AML-193 (cell line): ENCODE results near the gene ZCWPW1.

Experiments used
- DNase-seq, 2 experiments: peaks; one replicate each; lab custom pipeline; 2025; lab: John Stamatoyannopoulos, UW

The ZCWPW1 gene

DNA sequence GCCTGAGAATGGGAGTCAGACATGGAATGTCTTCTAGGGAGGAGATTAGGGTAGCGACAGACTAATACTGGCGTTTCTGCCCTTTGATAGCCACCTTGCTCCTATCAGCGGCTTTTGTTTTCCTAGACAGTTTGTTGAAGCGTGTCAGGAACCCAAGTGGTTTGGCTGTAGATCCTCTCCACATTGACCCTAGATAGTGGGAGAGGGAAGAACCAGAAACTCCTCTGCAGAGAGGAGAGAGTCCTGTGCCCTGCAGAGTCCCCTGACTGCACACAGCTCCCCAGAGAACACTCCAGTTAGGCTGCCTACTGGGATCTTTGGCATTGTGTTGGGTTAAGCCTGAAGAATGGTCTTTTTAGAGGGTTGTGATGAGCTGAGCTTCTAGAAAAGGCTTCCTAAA, 3.5 kb upstream of the ZCWPW1 start:
- DNase-seq, result no peak

DNA sequence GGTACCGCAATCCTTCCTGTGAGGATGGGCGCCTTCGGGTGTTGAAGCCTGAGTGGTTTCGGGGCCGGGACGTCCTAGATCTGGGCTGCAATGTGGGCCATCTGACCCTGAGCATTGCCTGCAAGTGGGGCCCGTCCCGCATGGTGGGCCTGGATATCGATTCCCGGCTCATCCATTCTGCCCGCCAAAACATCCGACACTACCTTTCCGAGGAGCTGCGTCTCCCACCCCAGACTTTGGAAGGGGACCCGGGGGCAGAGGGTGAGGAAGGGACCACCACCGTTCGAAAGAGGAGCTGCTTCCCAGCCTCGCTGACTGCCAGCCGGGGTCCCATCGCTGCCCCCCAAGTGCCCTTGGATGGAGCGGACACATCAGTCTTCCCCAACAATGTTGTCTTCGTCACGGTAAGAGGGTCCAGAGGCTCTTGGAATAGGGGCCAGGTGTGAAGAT, 2.8 kb upstream of the ZCWPW1 start:
- DNase-seq, result no peak

DNA sequence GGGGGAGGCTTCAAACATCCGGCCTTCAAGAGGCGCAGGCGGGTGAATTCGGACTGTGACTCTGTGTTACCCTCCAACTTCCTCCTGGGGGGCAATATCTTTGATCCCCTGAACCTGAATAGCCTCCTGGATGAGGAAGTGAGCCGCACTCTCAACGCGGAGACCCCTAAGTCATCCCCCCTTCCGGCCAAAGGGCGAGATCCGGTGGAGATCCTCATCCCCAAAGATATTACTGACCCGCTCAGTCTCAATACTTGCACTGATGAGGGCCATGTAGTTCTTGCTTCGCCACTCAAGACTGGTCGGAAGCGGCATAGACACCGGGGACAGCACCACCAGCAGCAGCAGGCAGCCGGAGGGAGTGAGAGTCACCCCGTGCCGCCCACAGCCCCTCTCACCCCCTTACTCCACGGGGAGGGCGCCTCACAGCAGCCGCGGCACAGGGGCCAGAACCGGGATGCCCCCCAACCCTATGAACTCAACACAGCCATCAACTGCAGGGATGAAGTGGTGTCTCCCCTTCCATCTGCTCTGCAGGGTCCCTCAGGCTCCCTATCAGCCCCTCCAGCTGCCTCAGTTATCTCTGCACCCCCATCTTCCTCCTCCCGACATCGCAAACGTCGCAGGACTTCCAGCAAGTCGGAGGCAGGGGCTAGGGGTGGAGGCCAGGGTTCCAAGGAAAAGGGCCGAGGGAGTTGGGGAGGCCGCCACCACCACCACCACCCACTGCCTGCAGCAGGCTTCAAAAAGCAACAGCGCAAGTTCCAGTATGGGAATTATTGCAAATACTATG, 2.2 kb upstream of the ZCWPW1 start:
- DNase-seq, result no peak

- peak; percentile 84 to 88 for DNase-seq
Measured at GRCh38 chr7:100429637-100430492, 1.4 kb upstream of the ZCWPW1 start, which contains the start of gene MEPCE. MEPCE (plus strand) TSS chr7:100429831; CDS start chr7:100430019, 188 bp downstream.

- DNase-seq, result peak; percentile 96 to 97
Measured at GRCh38 chr7:100428967-100429636, 599 bp upstream of the ZCWPW1 start.

GRCh38 chr7:100427762-100428198, 723 bp downstream of the ZCWPW1 start:
- DNase-seq, result no peak

- no peak for DNase-seq
Measured at GRCh38 chr7:100426516-100426915, 2.0 kb downstream of the ZCWPW1 start.

GRCh38 chr7:100425347-100425746, 3.2 kb downstream of the ZCWPW1 start:
- no peak for DNase-seq

- DNase-seq, result no peak
Measured at GRCh38 chr7:100423315-100423714, 5.2 kb downstream of the ZCWPW1 start.

DNA sequence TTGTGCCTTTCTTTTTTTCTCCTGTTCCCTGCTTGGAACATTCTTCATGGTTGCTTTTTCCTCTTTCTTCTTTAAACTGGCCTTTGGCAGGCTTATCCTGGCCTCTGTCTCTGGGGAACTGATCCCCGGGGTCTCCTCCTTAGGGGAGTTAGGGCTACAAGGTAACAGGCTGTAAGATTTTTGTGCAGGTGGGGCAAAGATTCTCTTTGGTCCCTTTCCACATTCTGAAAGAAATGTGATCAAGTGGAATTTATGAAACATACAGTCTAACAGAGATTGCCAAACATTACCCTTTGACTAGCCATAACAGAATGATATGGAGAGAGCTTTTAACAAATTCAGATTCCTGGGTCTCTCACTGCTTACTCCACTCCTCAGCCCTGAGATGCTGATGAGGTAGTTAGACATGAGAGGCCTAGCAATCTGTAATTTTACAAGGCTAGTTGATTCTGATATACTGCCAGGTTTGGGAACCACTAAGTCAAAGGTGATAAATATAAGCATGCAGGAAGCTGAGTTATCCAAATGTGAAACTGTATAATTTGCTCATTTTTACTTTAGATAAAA, 8.8 kb downstream of the ZCWPW1 start:
- no peak for DNase-seq

DNA sequence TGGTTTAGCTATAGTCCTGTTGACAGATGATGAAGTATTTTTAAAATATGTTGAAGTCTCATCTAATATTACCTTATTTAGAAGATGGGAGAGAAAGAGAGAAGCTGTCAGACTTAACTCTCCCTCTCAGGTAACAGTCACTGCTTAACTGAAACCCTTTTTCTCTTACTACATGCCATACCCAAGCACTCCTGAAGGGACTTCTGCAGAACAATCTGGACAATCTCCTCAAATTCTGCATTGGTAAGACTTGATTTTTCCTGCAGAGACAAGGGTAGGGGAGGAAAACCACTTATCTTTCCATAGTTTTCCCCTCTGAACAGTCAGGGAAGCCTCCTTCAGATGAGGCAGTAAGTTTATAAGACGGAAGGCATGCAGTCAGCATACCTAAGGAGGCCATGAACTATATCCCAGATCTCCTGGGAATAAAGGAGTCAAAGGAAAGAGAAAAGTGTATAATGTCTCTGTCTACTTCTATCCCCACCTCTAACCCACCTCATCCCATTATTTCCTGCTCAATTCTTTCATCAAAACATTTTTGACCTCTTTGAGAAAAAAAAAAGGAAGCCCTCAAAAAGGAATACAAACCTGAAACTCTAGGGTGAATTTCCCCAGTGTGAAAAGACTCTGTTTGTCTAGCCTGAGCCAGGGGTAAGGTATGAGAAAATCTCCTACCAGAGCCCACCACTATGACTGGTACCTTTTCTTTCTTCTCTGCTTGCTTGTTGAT, 9.4 kb downstream of the ZCWPW1 start:
- peak in 1 of 2 experiments; percentile 14 for DNase-seq

GRCh38 chr7:100415448-100415847, 13.1 kb downstream of the ZCWPW1 start:
- DNase-seq, result no peak

- no peak for DNase-seq
Measured at GRCh38 chr7:100413889-100414288, 14.6 kb downstream of the ZCWPW1 start.

DNA sequence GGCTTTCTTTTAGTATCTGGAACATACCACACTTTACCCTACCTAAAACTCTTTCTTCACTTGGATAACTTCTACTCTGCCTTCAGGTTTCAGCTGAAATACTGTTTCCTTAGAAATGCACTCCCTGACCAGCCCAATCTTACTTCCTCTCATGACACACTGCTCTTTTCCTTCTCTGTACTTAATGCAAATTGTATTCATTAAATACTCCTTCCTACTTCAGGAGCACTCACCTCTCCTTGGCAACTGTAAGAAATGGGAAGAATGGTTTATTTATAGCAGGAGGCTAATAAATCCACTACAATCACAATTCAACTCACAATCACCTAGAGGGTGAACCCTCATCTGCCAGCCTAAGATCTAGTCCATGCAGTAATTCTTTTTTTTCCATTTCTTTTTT, 15.2 kb downstream of the ZCWPW1 start:
- DNase-seq, result peak; percentile 27 to 30

DNA sequence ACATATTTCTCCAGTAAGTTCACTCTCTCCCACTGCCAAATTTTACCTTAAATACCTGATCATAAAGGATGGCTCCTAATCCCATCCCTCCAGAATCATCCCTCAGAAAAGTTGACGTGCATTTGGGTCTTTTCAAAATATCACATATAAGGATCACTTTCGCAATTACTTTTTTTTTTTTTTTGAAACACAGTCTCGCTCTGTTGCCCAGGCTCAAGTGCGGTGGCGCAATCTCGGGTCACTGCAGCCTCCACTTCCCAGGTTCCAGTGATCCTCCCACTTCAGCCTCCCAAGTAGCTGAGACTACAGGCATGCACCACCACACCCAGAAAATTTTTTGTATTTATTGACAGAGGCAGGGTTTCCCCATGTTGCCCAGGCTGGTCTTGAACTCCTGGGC, 17.4 kb downstream of the ZCWPW1 start:
- no peak for DNase-seq

- DNase-seq, result peak; percentile 63 to 77
Measured at GRCh38 chr7:100407285-100408180, 21.0 kb downstream of the ZCWPW1 start.

- no peak for DNase-seq
Measured at GRCh38 chr7:100406767-100407166, 21.7 kb downstream of the ZCWPW1 start.

- no peak for DNase-seq
Measured at GRCh38 chr7:100402241-100402640, 26.3 kb downstream of the ZCWPW1 start.

GRCh38 chr7:100401811-100402210, 26.7 kb downstream of the ZCWPW1 start:
- DNase-seq, result no peak

- no peak for DNase-seq
Measured at GRCh38 chr7:100400656-100401055, 27.8 kb downstream of the ZCWPW1 start.
